Stimulated activated memory B cell treated with anti-CD40 and anti-IgM and Interleukin-4, amounts not matched to agents 10 μg/mL and 1 μg/mL and 100 μg/mL, for 72 hours (primary cell): Measurements from ENCODE around the gene OGFR.

Experiments
- ATAC-seq: fragments of 150-1000 bp; cut with Tn5 transposase; 2 replicates; pipeline ENCODE4 v1.10.0; 2021
- H3K27ac Mint-ChIP-seq: one replicate; pipeline ENCODE4 v1.8.0; 2022; ENCODE audit warnings: mild to moderate bottlenecking, mixed read lengths
- H3K27me3 Mint-ChIP-seq: one replicate; pipeline ENCODE4 v1.8.0; 2022; ENCODE audit warnings: mixed read lengths
- H3K36me3 Mint-ChIP-seq: one replicate; pipeline ENCODE4 v1.8.0; 2022; ENCODE audit warnings: mixed read lengths
- H3K4me1 Mint-ChIP-seq: one replicate; pipeline ENCODE4 v1.8.0; 2022; ENCODE audit warnings: mixed read lengths
- H3K4me3 Mint-ChIP-seq: one replicate; pipeline ENCODE4 v1.8.0; 2022; ENCODE audit warnings: mild to moderate bottlenecking, moderate library complexity, mixed read lengths
- H3K9me3 Mint-ChIP-seq: one replicate; pipeline ENCODE4 v1.8.0; 2022; ENCODE audit warnings: mixed read lengths

The OGFR gene

DNA sequence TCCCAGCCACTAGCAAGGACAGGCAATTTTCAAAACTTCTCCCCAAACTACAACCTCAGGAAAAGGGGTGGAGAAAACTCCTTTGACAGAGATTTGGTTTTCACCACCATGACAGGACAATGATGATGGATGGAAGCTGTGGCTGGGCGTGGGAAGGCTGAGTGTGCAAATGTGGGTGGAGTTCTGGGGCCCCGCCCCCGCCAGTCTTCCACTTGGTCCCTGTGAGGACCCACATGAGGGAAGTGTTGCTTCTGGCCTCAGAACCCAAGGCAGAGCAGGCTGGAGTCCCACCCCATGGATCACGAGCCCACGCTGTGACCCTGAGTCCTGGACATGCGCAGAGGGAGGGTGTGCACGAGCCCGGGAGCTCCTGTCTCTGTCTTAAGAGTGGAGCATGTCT is 29.9 kb upstream of the OGFR start:
- ATAC-seq: no peak
- H3K4me1 Mint-ChIP-seq: peaks cover 47% of the 10 kb centered on the region
- no peaks in the 10 kb centered on the region for H3K36me3 Mint-ChIP-seq
- no peak overlapping the region for H3K27ac Mint-ChIP-seq
- H3K9me3 Mint-ChIP-seq: peaks cover 5% of the 10 kb centered on the region
- H3K27me3 Mint-ChIP-seq: peaks cover 32% of the 10 kb centered on the region
- H3K4me3 Mint-ChIP-seq: no peak overlapping the region

DNA sequence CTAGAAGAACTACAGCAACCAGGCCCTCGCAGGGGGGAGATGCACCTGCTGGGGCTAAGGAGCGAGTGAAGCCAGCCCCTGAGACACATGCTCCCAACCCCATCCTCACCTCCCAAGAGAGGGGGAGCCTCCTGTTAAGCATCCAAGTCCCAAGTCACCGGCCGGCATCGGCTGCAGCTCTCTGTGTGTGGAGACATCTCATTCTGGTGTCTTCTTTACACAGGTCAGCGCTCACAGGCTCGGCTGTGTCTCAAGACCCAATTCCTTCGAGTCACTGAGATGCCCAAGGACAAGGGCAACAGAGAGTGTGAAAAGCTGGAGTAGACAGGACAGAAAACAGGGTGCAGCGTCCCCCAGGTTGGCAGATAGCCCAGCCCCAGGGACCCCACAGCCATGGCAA is 29.4 kb upstream of the OGFR start:
- Mint-ChIP-seq H3K4me1 (peaks cover 46% of the 10 kb centered on the region), H3K4me3 (no peak overlapping the region), H3K36me3 (no peaks in the 10 kb centered on the region), H3K27me3 (peaks cover 30% of the 10 kb centered on the region), H3K27ac (no peak overlapping the region), H3K9me3 (peaks cover 5% of the 10 kb centered on the region)
- ATAC-seq: no peak

DNA sequence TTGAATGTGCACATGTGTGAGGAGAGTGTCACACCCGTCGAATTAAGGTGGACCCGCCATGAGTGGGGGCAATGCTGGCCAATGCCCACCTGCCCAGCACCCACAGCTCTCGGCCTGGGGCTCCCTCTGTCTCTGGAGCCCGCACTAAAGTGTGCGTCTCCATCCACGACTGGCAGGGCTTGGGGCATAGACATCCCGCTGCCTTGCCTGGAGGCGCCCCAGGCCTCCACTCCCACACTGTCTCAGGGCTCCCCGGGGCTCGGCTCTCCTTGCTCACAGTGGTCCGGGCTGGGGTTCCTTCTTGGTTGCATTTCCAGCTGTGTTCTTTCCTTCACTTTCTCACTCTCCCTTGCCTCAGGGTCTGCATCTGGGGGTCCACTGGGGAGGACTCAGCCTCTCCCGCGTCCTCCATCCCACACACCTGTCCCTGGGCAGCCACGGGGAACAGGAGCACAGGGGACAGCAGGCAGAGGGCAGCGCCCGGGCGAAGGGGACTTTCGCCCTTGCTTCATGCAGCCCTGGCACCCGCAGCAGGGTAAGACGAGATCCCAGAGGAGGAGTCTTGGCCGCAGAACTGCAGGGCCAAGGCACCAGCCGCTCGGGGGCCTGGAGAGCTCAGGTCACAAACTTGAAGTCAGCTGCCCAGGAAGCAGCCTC is 28.5 kb upstream of the OGFR start:
- H3K9me3 Mint-ChIP-seq: peaks cover 5% of the 10 kb centered on the region
- peak overlapping the region; percentile 87 for H3K27ac Mint-ChIP-seq
- no peaks in the 10 kb centered on the region for H3K36me3 Mint-ChIP-seq
- peaks cover 21% of the 10 kb centered on the region for H3K27me3 Mint-ChIP-seq
- ATAC-seq: no peak
- H3K4me3 Mint-ChIP-seq: no peak overlapping the region
- H3K4me1 Mint-ChIP-seq: peaks cover 37% of the 10 kb centered on the region

DNA sequence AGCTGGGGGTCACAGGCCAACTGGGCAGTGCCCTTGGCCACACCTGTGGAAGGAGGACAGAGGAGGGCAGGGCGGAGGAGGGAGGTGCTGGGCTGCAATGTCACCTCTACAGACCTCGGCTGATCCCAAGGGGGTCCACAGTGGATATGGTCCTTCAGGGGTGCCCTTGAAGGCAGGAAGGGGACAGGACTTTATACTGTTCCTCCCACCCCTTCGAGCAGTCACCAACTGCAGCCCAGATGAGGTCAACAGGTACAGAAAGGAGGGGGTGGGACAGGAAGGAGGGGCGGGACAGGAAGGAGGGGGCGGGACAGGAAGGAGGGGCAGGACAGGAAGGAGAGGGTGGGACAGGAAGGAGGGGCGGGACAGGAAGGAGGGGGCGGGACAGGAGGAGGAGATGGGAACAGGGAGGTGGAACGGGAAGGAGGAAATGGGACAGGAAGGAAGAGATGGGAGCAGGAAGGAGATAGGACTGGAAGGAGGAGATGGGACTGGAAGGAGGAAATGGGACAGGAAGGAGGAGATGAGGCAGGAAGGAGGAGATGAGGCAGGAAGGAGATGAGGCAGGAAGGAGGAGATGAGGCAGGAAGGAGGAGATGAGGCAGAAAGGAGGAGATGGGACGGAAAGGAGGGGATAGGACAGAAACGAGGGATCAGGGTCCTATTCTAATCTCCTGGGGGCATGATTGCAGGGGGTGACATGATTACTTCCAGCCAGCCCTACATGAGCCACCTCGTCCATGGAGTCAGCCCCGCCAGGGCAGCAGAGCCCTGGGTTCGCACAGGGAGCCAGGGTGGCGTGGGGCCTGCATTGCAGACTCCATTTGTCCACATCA is 27.7 kb upstream of the OGFR start:
- Mint-ChIP-seq H3K9me3 (peaks cover 5% of the 10 kb centered on the region), H3K4me1 (peaks cover 31% of the 10 kb centered on the region), H3K36me3 (no peaks in the 10 kb centered on the region), H3K4me3 (peak overlapping the region; percentile 49), H3K27ac (peak overlapping the region; percentile 87), H3K27me3 (peaks cover 13% of the 10 kb centered on the region)
- ATAC-seq: peak; percentile 52

DNA sequence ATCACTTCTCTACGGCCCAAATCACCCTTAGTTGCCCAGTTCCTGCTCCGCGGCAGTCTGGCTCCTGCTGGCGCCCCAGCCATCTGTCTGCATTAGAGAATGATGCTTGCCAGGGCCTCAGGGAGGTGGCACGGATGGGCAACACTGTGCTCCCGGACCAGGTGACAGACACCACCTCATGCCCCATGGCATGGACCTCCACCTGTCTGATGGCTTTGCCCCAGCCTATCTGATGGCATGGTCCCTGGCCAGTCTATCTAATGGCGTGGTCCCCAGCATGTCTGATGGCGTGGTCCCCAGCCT is 27.2 kb upstream of the OGFR start:
- no peak overlapping the region for H3K4me3 Mint-ChIP-seq
- peaks cover 31% of the 10 kb centered on the region for H3K4me1 Mint-ChIP-seq
- peaks cover 5% of the 10 kb centered on the region for H3K9me3 Mint-ChIP-seq
- no peak for ATAC-seq
- H3K27ac Mint-ChIP-seq: peak overlapping the region; percentile 87
- H3K27me3 Mint-ChIP-seq: peaks cover 7% of the 10 kb centered on the region
- no peaks in the 10 kb centered on the region for H3K36me3 Mint-ChIP-seq

DNA sequence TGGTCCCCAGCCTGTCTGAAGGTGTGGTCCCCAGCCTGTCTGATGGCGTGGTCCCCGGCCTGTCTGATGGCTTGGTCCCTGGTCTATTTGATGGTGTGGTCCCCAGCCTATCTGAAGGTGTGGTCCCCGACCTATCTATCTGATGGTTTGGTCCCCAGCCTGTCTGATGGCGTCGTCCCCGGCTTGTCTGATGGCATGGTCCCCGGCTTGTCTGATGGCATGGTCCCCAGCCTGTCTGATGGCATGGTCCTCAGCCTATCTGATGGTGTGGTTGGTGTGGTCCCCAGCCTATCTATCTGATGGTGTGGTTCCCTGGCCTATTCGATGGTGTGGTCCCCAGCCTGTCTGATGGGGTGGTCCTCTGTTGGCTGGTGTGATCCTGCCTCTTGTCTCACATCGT is 26.6 kb upstream of the OGFR start:
- no peak overlapping the region for H3K27ac Mint-ChIP-seq

DNA sequence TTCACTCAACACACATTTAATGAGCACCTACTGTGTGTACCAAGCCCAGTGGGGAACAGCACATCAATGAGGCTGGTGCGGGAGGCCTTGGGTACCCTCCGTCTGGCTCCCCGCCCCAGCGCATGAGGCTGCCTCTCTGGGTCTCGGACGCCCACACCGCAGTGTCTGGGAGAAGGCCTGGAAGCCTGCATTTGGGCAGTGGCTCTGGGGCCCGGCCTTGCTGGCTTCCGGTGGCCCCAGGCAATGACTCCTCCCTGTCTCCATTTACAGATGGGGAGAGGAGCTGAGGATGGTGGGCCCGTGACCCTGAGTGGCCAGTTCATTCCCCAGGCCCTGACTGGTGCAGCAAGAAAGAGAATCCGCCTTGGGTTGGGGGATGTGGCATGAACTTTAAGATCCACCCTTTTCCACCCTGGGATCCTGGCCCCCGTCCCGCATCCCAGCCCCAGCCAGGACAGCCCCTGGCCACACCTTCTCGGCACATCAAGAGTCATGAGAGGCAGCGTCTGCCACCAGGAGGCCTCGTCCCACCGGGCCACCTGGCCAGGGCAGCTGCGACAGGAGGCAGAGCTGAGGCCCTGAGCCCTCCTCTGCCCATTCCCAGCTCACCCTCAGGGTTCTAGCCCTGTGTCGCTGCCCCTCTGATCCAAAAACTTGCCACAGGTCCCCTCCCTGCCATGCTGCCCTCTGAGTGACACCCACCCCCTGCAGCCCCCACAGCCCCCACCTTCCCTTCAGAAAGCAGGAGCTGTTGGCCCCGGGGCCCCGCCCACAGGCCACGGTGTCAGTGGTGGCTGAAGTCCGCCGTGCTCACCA is 25.8 kb upstream of the OGFR start:
- Mint-ChIP-seq H3K4me1 (peaks cover 31% of the 10 kb centered on the region), H3K27me3 (no peaks in the 10 kb centered on the region), H3K9me3 (peaks cover 5% of the 10 kb centered on the region), H3K4me3 (no peak overlapping the region), H3K27ac (no peak overlapping the region), H3K36me3 (no peaks in the 10 kb centered on the region)
- peak; percentile 17 for ATAC-seq

More for the DNA sequence above, 26.6 kb upstream of the OGFR start:
- H3K27me3 Mint-ChIP-seq: peaks cover 2% of the 10 kb centered on the region
- no peak overlapping the region for H3K4me3 Mint-ChIP-seq
- ATAC-seq: no peak
- H3K4me1 Mint-ChIP-seq: peaks cover 31% of the 10 kb centered on the region
- no peaks in the 10 kb centered on the region for H3K36me3 Mint-ChIP-seq
- peaks cover 5% of the 10 kb centered on the region for H3K9me3 Mint-ChIP-seq

DNA sequence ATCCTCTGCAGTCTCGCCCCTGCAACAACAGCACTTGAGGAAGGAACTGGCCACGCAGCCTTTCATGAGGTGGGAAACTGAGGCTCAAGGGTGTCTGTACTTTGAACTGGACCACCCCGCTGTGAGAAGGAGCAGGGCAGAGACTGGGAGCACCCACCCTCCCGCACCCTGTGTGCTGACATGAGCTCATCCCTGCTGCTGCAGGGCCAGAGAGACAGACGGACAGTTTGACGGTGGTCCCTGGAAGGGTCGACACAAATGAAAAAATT is 25.3 kb upstream of the OGFR start:
- Mint-ChIP-seq H3K9me3 (peaks cover 5% of the 10 kb centered on the region), H3K4me1 (peaks cover 27% of the 10 kb centered on the region), H3K4me3 (no peak overlapping the region), H3K27ac (no peak overlapping the region), H3K27me3 (no peaks in the 10 kb centered on the region), H3K36me3 (no peaks in the 10 kb centered on the region)
- ATAC-seq: no peak

DNA sequence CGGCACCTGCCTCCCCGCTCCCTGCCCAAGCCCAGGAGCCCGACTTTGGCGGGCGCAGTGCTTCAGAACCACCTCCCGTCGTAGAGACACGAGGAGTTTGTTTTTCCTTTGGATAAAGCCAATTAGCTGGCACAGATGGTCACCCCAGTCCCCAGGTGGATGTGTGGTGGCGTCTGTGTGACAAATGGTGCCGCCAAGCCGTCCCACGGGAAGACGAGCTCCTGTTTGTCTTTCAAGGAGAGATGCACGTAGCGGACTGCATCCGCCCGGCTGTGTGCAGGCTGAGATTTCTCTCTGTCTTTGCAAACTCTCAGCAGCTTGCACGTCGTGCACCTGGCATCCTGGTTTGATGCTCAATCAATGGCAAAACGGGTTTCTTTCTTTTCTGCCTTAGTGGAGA is 24.4 kb upstream of the OGFR start:
- Mint-ChIP-seq H3K36me3 (no peaks in the 10 kb centered on the region), H3K4me1 (peaks cover 19% of the 10 kb centered on the region), H3K9me3 (peaks cover 5% of the 10 kb centered on the region), H3K27ac (no peak overlapping the region), H3K27me3 (no peaks in the 10 kb centered on the region), H3K4me3 (no peak overlapping the region)
- ATAC-seq: no peak

DNA sequence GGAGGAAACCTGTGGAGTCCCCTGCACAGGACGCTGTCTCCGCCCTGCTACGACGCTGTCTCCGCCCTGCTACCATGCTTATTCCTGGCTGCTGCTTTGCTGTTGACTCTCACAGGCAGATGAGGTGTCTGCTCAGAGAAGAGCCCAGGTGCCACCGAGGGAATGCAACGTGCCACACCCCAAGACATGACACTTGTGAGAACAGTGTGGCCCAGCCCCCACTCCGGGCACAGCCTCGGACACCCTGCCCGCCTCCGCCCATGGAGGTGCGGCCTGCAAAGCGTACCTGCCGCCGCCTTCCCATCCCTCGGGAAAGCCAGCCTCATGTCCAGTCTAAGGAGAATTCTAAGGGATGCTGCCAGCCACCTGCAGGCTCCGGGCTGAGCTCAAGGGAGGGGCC is 23.9 kb upstream of the OGFR start:
- no peak overlapping the region for H3K27ac Mint-ChIP-seq
- no peaks in the 10 kb centered on the region for H3K36me3 Mint-ChIP-seq
- H3K9me3 Mint-ChIP-seq: peaks cover 5% of the 10 kb centered on the region
- no peak overlapping the region for H3K4me3 Mint-ChIP-seq
- no peaks in the 10 kb centered on the region for H3K27me3 Mint-ChIP-seq
- H3K4me1 Mint-ChIP-seq: peaks cover 17% of the 10 kb centered on the region
- no peak for ATAC-seq

DNA sequence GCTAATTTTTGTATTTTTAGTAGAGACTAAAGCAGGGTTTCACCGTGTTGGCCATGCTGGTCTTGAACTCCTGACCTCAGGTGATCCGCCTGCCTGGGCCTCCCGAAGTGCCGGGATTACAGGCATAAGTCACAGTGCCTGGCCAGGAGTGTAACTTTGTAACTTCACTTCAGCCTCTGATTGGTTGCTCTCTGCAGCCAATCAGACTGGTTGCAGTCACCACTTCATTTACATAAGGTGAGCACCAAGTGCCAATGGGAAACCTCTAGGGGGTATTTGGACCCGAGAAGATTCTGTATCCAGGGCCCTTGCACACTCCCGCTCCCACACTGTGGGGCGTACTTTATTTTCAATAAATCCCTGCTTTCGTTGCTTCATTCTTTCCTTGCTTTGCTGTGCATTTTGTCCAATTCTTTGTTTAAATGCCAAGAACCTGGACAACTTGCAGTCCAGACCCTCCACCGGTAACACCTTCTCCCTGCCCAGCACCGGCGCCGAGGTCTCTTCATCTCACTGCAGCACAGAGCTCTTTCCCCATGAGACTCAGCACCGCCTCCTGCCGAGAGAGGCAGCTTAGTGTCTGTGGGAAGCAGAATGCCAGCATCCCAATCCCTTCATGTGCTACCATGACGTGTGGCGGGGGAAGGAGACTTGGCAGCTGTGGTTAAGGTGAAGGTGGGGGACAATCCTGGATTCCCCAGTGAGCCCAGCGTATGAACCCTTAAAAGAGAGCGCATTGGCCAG is 22.3 kb upstream of the OGFR start:
- peaks cover 3% of the 10 kb centered on the region for H3K9me3 Mint-ChIP-seq
- no peaks in the 10 kb centered on the region for H3K36me3 Mint-ChIP-seq
- ATAC-seq: no peak
- no peak overlapping the region for H3K4me3 Mint-ChIP-seq
- peaks cover 4% of the 10 kb centered on the region for H3K4me1 Mint-ChIP-seq
- H3K27me3 Mint-ChIP-seq: no peaks in the 10 kb centered on the region
- no peak overlapping the region for H3K27ac Mint-ChIP-seq

DNA sequence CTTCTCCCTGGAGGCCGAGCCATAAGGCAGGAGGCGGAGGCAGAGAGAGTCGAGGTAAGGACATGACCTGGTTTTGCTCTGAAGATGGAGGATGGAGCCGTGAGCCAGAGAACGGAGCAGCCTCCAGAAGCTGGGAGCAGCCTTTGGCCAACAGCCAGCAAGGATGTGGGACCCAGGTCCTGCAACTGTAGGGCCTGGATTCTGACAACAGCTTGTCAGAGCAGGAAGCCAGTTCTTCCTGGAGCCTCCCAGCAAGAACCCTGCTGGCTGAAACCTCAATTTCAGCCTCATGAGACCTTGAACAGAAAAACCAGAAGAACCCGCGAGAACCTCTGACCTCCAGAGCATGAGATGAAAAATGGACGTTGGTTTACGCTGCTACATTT is 21.7 kb upstream of the OGFR start:
- H3K4me3 Mint-ChIP-seq: no peak overlapping the region
- ATAC-seq: no peak
- no peak overlapping the region for H3K27ac Mint-ChIP-seq
- no peaks in the 10 kb centered on the region for H3K27me3 Mint-ChIP-seq
- no peaks in the 10 kb centered on the region for H3K36me3 Mint-ChIP-seq
- H3K9me3 Mint-ChIP-seq: peaks cover 8% of the 10 kb centered on the region
- peaks cover 9% of the 10 kb centered on the region for H3K4me1 Mint-ChIP-seq

DNA sequence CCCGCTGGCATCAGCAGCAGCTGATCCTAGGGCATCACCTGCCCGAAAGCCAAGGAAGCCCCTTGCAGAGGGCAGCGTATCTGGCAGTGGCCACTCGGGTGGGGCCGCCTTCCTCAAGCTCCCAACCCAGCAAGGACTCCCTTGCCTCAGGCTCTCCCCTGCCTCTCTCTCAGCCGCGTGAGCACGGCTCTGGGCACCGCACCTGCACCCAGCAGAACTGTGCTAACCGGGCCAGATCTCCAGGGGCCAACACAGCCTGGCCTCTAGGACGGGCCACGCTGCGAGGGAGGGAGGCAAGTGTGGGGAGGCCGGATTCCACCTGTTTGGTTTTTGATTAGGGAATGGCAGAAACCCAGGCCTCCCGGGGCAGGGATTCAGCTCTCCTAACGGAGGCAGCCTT is 20.1 kb upstream of the OGFR start:
- ATAC-seq: no peak
- Mint-ChIP-seq H3K27me3 (no peaks in the 10 kb centered on the region), H3K4me3 (no peak overlapping the region), H3K4me1 (peaks cover 9% of the 10 kb centered on the region), H3K9me3 (peaks cover 8% of the 10 kb centered on the region), H3K27ac (no peak overlapping the region), H3K36me3 (no peaks in the 10 kb centered on the region)

DNA sequence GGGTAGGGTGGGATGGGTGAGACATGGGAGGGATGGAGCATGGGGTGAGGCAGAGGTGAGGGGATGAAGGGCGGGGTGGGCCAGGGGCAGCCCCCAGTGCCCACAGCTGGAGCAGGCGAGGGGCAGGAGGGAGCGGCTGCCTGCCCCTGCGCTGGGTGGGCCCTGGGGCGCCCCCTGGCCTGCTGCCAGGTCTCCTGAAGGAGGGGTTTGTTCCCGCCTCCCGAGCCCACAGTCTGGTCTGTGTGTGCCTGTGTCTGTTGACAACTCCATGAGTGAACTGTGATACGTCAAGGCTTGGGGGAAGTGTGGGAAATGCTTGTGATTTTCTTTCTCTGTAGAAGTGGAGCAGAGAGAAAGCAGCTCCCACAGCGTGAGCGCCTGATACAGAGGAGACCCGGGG is 19.2 kb upstream of the OGFR start:
- Mint-ChIP-seq H3K9me3 (peaks cover 8% of the 10 kb centered on the region), H3K27ac (no peak overlapping the region), H3K4me3 (no peak overlapping the region), H3K4me1 (peaks cover 9% of the 10 kb centered on the region), H3K36me3 (no peaks in the 10 kb centered on the region), H3K27me3 (no peaks in the 10 kb centered on the region)
- ATAC-seq: no peak

DNA sequence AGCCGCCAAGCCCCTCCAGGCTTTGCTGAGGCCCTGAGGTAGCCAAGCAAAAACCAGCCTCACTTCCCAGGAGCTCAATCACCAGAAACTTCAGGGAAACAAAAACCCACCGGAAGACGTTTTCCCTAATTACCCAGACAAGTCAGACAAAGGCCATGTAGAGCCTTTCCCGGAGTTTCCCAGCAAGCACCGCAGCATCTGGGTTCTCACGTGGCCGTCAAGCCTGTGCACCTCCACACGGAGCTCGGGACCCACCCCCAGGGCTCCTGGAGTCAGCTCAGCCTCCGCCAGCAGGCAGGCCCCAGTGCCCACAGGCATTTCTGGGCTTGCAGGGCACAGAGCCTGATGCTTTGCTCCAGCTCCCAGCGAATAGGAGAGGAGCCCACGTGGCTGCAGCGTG is 18.5 kb upstream of the OGFR start:
- Mint-ChIP-seq H3K36me3 (no peaks in the 10 kb centered on the region), H3K4me1 (peaks cover 10% of the 10 kb centered on the region), H3K9me3 (peaks cover 8% of the 10 kb centered on the region), H3K4me3 (no peak overlapping the region), H3K27me3 (no peaks in the 10 kb centered on the region), H3K27ac (no peak overlapping the region)
- ATAC-seq: no peak
